Lung microvascular endothelial cell (primary cell): Measurements from ENCODE around the gene BEGAIN. TPM values are rescaled to one million over a fixed set of nuclear protein-coding genes. Genes with fewer than 3 reads are reported as not detected.

Source experiments
- DNase-seq, 2 donors: peaks; one replicate each; pipeline versions ENCODE4 v3.0.0 to v3.0.0-alpha.2; 2010; ENCODE audit warnings: low read depth in 2 of 2
- total RNA-seq: library from RNA; depleted of rRNA; stranded (reverse); fragments of >200 nt; gene quantifications from 2 replicates; pipeline ENCODE4 v1.2.1, GENCODE V29; 2014

The BEGAIN gene
- total RNA-seq, 1 donor from 2014 or later: 0.20 TPM

DNA sequence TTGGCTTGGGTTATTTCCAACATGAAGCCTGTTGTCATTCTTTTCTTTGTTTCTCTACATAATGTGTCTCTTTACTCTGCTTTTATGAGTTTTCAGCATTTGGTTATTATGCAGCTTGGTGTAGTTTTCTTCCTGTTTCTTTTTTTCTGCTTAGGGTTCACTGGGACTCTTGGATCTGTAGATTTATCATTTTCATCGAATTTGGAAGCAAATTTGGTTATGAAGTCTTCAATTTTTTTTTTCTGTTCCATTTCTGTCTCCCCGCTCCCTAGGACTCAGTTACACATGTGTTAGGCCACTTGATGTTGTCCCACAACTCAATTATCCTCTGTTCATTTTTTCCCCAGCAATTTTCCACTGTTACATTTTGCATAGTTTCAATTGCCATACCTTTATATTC, 13.8 kb upstream of the BEGAIN start:
- DNase-seq: no peak

- no peak for DNase-seq
Observed at GRCh38 chr14:100599981-100600380, 12.8 kb upstream of the BEGAIN start.

DNA sequence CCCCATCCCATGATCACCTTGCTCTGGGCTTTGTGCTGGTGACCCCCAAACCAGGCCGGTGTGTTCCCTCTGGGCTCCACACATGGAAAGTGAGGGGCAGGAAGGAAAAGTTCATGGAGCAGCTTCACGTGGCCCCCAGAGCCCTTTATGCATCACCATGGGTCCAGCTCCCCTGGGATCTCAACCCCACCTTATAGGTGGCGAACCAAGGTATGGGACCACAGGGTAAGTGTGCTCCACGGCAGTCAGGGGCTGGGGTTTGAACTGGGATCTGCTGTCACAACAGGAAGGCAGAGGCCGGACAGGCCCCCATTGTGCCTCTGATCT, 7.4 kb upstream of the BEGAIN start:
- DNase-seq: no peak

GRCh38 chr14:100593751-100594624, 6.8 kb upstream of the BEGAIN start:
- no peak for DNase-seq

DNA sequence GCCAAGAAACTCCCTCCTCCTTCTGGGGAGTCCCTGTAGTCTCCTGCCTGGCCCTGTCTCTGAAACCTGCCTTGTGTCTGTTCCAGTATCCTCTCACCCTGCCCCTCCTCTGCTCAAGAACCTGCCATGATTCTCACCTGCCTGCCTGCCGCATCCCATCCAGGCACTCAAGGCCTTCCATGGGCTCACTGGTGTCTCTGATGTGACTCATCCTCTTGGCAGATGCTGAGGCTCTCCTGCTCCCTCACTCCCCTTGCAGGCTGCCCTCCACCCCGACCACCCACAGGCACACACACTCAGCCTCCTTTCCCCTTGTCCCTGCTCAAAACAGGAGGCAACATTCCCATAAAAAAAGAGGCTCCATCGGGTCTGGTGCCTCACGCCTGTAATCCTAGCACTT, 5.8 kb upstream of the BEGAIN start:
- DNase-seq: no peak

- no peak for DNase-seq
Observed at GRCh38 chr14:100592461-100592891, 5.3 kb upstream of the BEGAIN start.

DNA sequence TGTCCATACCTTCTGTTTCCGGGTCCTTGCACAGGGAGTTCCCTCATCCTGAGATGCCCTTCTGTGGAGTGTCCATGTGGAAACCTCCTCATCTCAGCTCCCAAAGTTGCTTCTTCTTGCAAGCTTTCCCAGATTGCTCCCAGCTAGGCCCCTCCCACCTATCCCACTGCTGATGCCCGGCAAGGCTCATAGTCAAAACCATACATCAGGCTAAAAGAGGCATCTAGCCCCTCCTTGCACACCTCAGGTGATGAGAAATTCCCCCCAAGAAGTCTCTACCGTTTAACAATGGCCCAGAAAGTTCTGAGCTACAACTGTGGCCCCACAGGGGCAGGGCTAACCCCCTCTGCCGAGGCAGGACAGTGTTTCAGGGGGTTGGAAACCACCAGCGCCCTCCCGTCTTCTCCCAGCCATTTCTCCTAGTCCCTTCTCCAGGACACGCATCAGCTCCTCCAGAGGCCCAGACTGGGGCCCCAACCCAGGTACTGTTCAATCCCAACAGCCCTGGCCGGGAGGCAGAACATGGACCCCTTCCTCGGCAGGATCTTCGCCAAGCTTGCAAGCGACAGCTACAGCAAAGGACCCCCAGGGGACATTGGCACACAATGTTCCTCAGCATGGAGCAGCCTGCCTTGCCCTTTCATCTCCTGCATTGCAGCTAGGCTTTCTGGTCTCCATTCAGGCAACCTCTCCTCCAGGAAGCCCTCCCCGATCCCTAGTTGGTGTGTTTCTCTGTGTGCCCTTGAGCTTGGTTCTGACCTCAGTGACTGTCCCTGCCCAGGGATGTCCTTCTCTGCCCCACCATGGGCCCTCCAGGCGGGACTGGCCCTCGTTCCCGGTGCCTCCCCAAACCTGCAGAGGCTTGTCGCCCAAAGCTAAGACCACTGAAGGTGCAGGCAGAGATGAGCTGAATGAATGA, 4.5 kb upstream of the BEGAIN start:
- DNase-seq: no peak

GRCh38 chr14:100590726-100591452, 3.7 kb upstream of the BEGAIN start:
- no peak for DNase-seq

GRCh38 chr14:100589760-100590469, 2.7 kb upstream of the BEGAIN start:
- DNase-seq: no peak

- no peak for DNase-seq
Observed at GRCh38 chr14:100589071-100589759, 2.0 kb upstream of the BEGAIN start.

DNA sequence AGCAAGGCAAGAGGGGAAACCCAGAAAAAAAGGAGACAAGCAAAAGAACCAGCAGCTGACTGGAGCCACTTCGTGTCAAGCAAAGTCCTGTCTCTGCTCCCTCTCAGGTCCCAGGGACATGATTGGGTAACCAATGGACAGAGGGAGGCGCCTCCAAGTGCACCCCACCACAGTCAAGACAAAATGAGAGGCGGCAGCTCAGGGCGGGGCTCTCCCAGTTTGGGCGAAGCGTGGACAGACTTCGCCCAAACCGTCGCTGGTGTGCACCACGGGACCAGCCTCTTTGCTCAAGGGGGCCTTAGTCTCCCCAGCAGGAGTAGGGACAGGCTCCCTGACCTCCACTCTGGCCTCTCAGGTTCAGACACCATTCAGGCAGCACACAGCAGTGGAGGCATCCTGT, 1.5 kb upstream of the BEGAIN start:
- no peak for DNase-seq

DNA sequence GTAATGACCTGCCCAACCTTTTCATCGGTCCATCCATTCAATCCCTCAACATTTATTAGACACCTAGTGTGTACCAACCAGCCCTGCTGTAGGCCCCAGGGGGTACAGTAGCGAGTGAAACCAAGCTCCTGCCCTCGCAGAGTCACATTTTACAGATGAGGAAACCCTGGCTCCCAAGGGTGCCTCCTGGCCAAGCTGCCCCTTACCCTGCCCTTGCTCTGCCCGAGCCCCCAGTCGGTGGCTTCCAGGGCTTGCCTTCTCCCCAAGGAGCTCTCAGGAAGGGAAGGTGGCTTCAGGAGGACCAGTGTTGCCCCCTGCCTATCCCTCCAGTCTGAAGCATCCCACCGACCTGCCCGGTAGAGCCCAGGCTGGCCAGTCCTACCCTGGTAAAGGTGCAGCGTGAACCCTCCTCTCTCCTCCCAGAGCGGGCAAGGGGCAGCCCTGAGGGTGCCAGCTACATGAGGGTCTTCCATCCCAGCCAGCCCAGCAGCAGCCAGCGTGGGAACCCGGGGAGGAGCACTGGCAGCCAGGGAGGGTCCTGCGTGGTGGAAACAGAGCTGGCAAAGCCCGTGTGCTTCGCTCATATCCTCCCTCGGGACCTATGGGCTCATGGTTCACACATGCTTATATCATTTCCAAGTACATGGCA, 670 bp upstream of the BEGAIN start:
- peak in 1 of 2 donors; percentile 7 for DNase-seq

- no peak for DNase-seq
Observed at GRCh38 chr14:100586403-100587085, 673 bp downstream of the BEGAIN start.

GRCh38 chr14:100586153-100586402, 1.1 kb downstream of the BEGAIN start:
- no peak for DNase-seq

- DNase-seq: no peak
Observed at GRCh38 chr14:100585448-100586152, 1.6 kb downstream of the BEGAIN start.

GRCh38 chr14:100584056-100585031, 2.9 kb downstream of the BEGAIN start:
- no peak for DNase-seq

DNA sequence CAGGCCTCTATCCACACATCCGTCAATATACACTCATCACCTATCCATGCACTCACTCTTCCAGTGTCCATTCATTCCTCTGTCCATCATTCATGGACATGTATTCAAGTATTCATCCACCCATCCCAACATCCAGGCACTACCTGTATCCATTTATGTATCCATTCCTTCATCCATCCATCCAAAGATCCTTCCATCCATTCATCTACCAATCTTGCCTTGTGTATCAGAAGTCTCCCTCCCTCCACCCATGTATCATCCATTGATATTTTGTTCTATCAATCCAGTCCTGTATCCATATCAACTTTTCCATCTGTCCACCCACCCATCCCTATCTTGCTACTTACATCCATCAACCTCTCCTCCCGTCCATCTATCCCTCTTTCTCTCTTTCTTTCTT, 4.0 kb downstream of the BEGAIN start:
- no peak for DNase-seq
